Stomach (tissue), 9 donors: Measurements from ENCODE around the gene KITLG. TPM values are rescaled to one million over a fixed set of nuclear protein-coding genes. Genes with fewer than 3 reads are reported as not detected.
A peak's percentile ranks its signal among the peaks of the same experiment; 100 is the strongest.

Experiments
- DNase-seq, 2 donors: peaks; one replicate each; pipeline versions ENCODE4 v3.0.0 to v3.0.0-alpha.2; 2013 to 2019
- H3K27ac ChIP-seq, 5 donors: fragments of 200-600 bp in 4 of 5; sonication (generic) in 4 of 5; one replicate each; pipeline ENCODE4 v1.5.1; 2013 to 2019; ENCODE audit warnings: mild to moderate bottlenecking in 1 of 5, moderate library complexity in 1 of 5
- H3K27me3 ChIP-seq, 3 donors: fragments of 200-600 bp; sonication (generic); one replicate each; pipeline ENCODE4 v1.5.1; 2017 to 2019; ENCODE audit warnings: mixed run types in 1 of 3
- H3K36me3 ChIP-seq, 4 donors: fragments of 200-600 bp; sonication (generic); 1 replicate in 3 of 4; 2 replicates in 1 of 4; pipeline ENCODE4 v1.5.1; 2016 to 2019
- H3K4me1 ChIP-seq, 4 donors: fragments of 200-600 bp; sonication (generic); one replicate each; pipeline ENCODE4 v1.5.1; 2016 to 2019
- H3K4me3 ChIP-seq, 4 donors: fragments of 200-600 bp; sonication (generic) in 3 of 4; one replicate each; pipeline ENCODE4 v1.5.1; 2016 to 2019; ENCODE audit warnings: mild to moderate bottlenecking in 1 of 4
- H3K9me3 ChIP-seq, 4 donors: fragments of 200-600 bp; sonication (generic); one replicate each; pipeline ENCODE4 v1.5.1; 2016 to 2019
- EP300 ChIP-seq: sonication (generic); formaldehyde crosslinking; IDR thresholded peaks from one replicate; pipeline ENCODE4 v1.6.1; 2017; ENCODE audit warnings: antibody characterized with exemption
- POLR2A ChIP-seq, 4 donors: fragments of 450-650 bp; IDR thresholded peaks; one replicate each; pipeline ENCODE4 v1.6.1; 2016; ENCODE audit warnings: antibody characterized with exemption in 4 of 4, control low read depth in 2 of 4, mild to moderate bottlenecking in 1 of 4, moderate library complexity in 1 of 4
- POLR2AphosphoS5 ChIP-seq, 3 donors: sonication (generic); formaldehyde crosslinking; IDR thresholded peaks; one replicate each; pipeline ENCODE4 v1.6.1; 2016; ENCODE audit warnings: antibody characterized with exemption in 3 of 3
- WGBS, 5 donors: extraction: QIAGEN DNeasy Blood & Tissue Kit in 3 of 5; methylation state at CpG; one replicate each; pipeline versions ENCODE4 v1.1.5 to v1.1.7; 2013 to 2018; 5-methylcytosine and 5-hydroxymethylcytosine counted together
- intact Hi-C: fragments of 100-400 bp; cut with DNase I; formaldehyde crosslinking; loops from one replicate; pipeline ENCODE4 v1.15.1; 2023; ENCODE audit warnings: low total_unique reads
- polyA plus RNA-seq, 3 donors: library from polyadenylated mRNA; stranded (reverse); fragments of 200-250 nt; gene quantifications; one replicate each; pipeline ENCODE4 v1.2.3, GENCODE V29; 2013
- total RNA-seq, 5 donors: library from RNA; depleted of rRNA; stranded (reverse); fragments of >200 nt; gene quantifications; one replicate each; pipeline versions ENCODE4 v1.1.0 to v1.2.3, GENCODE V29; 2014 to 2016
- TF ChIP-seq, protein P1 (sequence below), 7 experiments: fragments of 450-650 bp in 4 of 7; fragments of 200-600 bp in 3 of 7; sonication (generic) in 3 of 7; IDR thresholded peaks; one replicate each; pipeline ENCODE4 v1.5.1; 2016 to 2019; ENCODE audit warnings: antibody characterized with exemption in 7 of 7, control low read depth in 2 of 7, mild to moderate bottlenecking in 1 of 7
- donor health status: healthy with polysubstance abuse.
- donor health status: Bipolar disorder and iron deficiency.
- donor health status: healthy.

Gene KITLG
- total and polyA plus RNA-seq, 8 donors: 4.6 to 62.4 (median 21.4) TPM

- Histone ChIP-seq H3K36me3 (no peaks in the 10 kb centered on the region), H3K4me3 (no peak overlapping the region), H3K9me3 (no peaks in the 10 kb centered on the region), H3K27ac (peak overlapping the region in 1 of 5 donors; percentile 32), H3K4me1 (peaks cover 19 to 84% (median 51%) of the 10 kb centered on the region in 4 donors), H3K27me3 (no peaks in the 10 kb centered on the region)
- DNase-seq: no peak
- intact Hi-C loops: no loop called here
- 76 to 86% (median 82%) methylated on average over 2 of the region's 2 CpGs for WGBS, 5 donors
- no peak for TF ChIP-seq POLR2AphosphoS5 (IDR thresholded peaks at IDR 0.05)
- no peak for TF ChIP-seq EP300
- TF ChIP-seq, protein P1, sequence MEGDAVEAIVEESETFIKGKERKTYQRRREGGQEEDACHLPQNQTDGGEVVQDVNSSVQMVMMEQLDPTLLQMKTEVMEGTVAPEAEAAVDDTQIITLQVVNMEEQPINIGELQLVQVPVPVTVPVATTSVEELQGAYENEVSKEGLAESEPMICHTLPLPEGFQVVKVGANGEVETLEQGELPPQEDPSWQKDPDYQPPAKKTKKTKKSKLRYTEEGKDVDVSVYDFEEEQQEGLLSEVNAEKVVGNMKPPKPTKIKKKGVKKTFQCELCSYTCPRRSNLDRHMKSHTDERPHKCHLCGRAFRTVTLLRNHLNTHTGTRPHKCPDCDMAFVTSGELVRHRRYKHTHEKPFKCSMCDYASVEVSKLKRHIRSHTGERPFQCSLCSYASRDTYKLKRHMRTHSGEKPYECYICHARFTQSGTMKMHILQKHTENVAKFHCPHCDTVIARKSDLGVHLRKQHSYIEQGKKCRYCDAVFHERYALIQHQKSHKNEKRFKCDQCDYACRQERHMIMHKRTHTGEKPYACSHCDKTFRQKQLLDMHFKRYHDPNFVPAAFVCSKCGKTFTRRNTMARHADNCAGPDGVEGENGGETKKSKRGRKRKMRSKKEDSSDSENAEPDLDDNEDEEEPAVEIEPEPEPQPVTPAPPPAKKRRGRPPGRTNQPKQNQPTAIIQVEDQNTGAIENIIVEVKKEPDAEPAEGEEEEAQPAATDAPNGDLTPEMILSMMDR (IDR thresholded peaks at IDR 0.05): no peak
- TF ChIP-seq POLR2A (IDR thresholded peaks at IDR 0.05): no peak
Observed at GRCh38 chr12:88562151-88562550, 18.1 kb downstream of the KITLG start.

GRCh38 chr12:88559772-88560171, 20.5 kb downstream of the KITLG start:
- peaks cover 8 to 91% (median 45%) of the 10 kb centered on the region in 4 donors for H3K4me1 ChIP-seq
- 24 to 37% (median 29%) methylated on average over 2 of the region's 2 CpGs for WGBS, 5 donors
- intact Hi-C loops: no loop called here
- no peak overlapping the region for H3K27ac ChIP-seq
- TF ChIP-seq, protein P1 (IDR thresholded peaks at IDR 0.05): no peak
- TF ChIP-seq EP300 (no peak), POLR2AphosphoS5 (IDR thresholded peaks at IDR 0.05) (no peak), POLR2A (IDR thresholded peaks at IDR 0.05) (no peak)
- no peaks in the 10 kb centered on the region for H3K36me3 ChIP-seq
- no peaks in the 10 kb centered on the region for H3K9me3 ChIP-seq
- no peak for DNase-seq
- no peak overlapping the region for H3K4me3 ChIP-seq
- no peaks in the 10 kb centered on the region for H3K27me3 ChIP-seq

- H3K27ac ChIP-seq: peak overlapping the region in 1 of 5 donors; percentile 44
- TF ChIP-seq POLR2AphosphoS5 (IDR thresholded peaks at IDR 0.05) (no peak), EP300 (no peak), POLR2A (IDR thresholded peaks at IDR 0.05) (no peak)
- TF ChIP-seq, protein P1 (IDR thresholded peaks at IDR 0.05): no peak
- intact Hi-C loops: no loop called here
- H3K27me3 ChIP-seq: no peaks in the 10 kb centered on the region
- H3K36me3 ChIP-seq: no peaks in the 10 kb centered on the region
- H3K4me3 ChIP-seq: no peak overlapping the region
- DNase-seq: no peak
- H3K4me1 ChIP-seq: peaks cover 14 to 92% (median 46%) of the 10 kb centered on the region in 4 donors
- 60 to 75% (median 63%) methylated on average over 7 of the region's 7 CpGs for WGBS, 5 donors
- H3K9me3 ChIP-seq: no peaks in the 10 kb centered on the region
Observed at GRCh38 chr12:88559199-88559598, 21.1 kb downstream of the KITLG start.

DNA sequence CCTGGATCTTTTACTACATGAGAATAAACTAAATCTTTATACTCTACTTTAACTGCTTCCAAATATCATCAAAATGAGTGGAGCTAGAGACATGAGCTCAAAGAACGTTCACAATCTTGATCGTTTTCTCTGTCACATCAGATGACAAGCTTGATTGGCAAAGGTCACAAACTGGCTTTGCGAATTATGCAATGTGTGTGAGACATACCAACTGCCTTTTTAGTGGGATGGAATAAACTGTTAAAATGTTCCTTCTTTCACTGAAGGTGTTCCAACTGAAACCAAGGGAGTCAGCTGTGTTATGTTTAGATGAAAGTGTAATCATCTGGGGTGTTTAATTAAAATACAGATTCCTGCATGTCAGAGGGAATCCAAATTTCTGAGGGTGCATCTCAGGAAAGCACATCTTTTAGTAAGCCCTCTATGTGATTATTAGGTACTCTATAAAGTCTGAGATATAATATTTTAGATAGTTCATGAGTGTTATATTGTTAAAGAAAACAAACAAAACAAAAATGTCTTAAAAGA, 21.9 kb downstream of the KITLG start:
- DNase-seq: no peak
- Histone ChIP-seq H3K36me3 (no peaks in the 10 kb centered on the region), H3K9me3 (no peaks in the 10 kb centered on the region), H3K4me1 (peaks cover 22 to 92% (median 47%) of the 10 kb centered on the region in 4 donors), H3K27ac (peak overlapping the region in 3 of 5 donors; percentile 1 to 44 (median 10)), H3K4me3 (no peak overlapping the region), H3K27me3 (no peaks in the 10 kb centered on the region)
- no peak for TF ChIP-seq POLR2AphosphoS5 (IDR thresholded peaks at IDR 0.05)
- TF ChIP-seq, protein P1 (IDR thresholded peaks at IDR 0.05): no peak
- TF ChIP-seq EP300: no peak
- WGBS, 5 donors: 61 to 83% (median 79%) methylated on average over 3 of the region's 3 CpGs
- intact Hi-C loops: no loop called here
